CD4-positive, alpha-beta T cell treated with Interleukin-12 subunit alpha and Interleukin-12 subunit beta, for 1 hour (primary cell): ENCODE data around the gene MLLT1.

Experiments used
- DNase-seq: peaks from one replicate; pipeline ENCODE4 v3.0.0-alpha.2; 2020

The MLLT1 gene

DNA sequence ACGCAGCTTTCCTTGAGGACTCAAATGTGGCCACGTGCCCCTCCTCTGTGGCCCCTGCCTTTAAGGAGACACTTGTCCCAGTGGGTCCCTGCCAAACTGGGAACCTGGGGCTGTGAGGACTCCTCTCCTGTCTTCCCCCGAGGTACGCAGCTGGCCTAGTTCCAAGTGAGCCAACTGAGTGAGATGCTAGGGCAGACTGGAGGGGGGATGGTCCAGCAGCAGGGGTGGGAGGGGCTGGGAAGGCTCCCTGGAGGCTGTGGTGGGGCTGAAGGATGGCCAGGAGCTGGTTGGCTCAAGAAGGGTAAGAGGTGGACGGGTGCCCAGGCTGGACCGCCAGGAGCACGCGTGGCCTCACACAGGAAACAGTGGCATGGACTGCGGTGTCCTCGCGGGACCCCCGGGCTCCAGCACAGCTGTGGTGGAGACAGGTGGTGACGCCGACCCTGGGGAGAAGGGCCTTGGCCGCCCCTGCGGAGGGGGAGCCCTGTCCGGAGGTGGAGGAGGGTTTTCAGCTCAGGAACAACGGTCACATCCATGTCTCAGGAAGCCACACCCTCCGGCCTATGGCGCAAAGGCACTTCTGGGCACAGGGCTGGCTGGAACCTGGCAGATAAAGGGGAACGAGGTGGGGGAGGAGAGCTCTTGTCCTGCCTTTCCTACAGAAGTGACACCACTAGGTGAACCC, 45.8 kb downstream of the MLLT1 start:
- no peak for DNase-seq

DNA sequence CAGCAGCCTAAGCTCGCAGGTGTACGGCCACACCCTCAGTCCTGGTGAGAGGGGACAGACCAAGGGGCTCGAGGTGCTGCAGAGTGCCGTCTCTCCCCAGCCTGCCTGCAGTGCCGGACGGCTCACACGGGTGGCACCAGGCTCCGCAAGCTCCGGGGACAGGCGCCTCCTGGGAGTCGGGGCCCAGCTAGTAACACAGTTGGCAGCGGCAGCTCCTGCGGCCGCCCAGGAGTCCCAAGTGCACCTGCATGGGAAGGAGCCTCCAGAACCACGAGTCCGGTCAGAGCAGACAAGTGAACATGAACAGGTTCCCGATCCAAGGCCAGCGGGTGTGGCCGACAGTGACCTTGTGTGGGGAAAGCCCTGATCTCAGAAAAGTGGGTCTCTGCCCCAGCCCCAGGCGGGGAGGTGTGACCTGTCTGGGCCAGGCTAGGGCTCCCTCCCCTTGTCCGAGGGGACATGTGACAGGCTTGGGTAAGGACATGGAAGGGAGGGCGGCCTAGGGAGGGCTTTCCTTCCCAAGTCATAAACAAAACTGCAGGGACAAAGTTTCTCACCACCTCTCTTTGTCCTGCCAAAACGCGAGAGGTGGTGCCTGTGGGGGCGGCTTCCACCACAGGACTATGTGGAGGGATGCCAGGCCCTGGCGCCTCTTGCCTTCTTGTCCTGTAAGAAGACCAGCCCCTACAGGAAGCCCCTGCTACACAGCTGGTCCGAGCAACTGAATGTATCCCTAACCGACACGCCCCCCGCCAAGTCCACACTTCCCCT, 46.5 kb downstream of the MLLT1 start:
- DNase-seq: no peak

DNA sequence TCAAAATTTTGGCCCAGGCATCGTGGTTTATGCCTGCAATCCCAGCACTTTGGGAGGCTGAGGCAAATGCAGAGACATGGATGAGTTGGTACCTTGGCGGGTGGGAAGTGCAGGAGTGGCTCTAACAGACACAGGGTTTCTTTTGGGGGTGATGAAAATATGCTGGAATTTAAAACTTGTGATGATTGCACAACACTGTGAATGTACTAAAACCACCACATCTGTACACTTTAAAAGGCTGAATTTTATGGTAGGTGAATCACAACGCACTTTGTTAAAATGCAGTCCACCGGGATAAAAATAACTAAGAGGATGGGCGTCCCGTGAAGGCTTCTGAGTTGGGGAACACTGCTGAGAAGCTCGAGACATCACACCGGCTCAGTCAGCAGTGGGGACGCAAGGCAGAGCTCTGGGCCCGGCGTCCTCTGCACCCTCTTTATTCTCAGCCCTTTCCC, 47.1 kb downstream of the MLLT1 start:
- DNase-seq: no peak

DNA sequence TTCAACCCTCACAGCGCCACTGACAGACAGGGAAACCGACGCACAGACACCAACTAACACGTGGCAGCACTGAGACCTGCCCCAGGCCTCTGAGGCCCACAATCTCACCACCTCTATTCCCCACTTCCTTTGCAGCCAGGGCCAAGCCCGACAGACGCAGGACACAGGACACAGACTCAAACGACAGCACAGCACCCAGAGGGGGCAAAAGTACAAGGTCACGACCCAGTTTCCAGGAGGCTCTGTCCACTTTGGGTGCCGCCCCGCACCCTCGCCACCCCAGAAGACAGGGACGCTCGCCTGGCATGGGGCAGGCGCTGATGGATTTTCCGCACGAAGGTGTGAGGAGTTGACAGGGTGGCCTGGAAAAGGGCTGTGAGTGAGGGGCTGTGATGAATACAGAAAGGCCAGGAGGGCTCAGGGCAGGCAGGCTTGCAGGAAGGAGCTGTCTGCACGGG, 48.8 kb downstream of the MLLT1 start:
- no peak for DNase-seq

DNA sequence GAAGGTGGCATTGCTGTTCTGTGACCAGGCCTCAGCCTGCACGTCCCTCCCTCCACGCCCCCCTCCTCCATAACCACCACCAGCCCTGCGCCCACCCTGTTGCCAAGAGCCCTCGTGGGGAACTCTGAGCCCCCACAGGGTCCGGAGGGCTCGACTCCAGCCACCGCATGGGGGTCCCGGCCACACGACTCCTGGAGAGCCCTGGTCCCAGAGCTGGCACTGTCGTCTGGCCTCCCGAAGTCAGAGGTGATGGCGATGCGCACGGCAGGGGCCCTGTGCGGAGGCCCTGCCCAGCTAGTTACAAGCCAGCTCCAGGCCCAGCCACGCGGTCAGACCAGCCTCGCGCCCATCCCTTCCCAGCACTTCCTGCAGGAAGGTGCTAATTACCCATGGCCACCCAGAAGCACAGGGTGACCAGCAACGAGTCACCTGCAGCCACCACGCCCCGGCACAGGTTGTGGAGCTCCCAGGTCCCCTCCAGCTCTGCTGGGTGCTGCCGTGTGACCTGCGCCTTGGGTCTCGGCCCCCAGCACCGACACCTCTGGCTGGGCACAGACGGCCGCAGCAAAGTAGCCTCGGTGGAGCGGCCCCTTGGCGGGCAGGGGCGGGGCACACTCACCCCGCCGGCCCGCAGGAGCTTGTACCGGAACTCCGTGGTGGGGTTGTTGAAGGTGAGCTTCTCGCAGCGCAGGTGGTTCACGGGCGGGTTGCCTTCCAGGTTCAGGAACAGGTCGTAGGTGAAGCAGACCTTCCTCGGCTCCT, 49.6 kb downstream of the MLLT1 start:
- no peak for DNase-seq

DNA sequence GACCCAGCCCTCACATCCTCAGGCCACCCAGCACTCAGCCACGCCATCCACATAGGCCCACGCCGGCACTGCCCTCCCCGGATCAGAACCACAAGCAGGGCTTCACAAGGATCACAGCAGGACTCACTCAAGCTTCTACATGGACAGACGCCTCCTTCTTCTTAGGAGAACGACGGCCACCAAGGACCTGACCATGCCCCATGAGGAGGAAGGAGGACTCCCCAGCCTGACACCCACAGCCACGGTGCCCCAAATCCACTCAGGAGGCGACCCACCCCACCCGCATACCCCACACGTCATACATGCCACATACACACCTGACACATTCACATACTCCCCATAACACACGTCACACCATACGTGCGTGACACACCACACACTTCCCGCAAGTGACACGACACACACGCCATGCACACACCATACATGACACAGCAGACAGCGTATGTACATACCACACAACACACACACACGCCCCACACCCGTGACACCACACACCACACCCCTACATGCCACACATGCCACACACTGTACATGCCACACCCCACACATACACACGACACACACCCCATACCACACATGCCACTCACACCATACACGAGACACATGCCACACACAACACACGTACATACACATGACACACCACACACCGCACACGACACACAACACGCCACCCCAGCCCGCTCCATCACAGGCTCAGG, 50.4 kb downstream of the MLLT1 start:
- DNase-seq: no peak

DNA sequence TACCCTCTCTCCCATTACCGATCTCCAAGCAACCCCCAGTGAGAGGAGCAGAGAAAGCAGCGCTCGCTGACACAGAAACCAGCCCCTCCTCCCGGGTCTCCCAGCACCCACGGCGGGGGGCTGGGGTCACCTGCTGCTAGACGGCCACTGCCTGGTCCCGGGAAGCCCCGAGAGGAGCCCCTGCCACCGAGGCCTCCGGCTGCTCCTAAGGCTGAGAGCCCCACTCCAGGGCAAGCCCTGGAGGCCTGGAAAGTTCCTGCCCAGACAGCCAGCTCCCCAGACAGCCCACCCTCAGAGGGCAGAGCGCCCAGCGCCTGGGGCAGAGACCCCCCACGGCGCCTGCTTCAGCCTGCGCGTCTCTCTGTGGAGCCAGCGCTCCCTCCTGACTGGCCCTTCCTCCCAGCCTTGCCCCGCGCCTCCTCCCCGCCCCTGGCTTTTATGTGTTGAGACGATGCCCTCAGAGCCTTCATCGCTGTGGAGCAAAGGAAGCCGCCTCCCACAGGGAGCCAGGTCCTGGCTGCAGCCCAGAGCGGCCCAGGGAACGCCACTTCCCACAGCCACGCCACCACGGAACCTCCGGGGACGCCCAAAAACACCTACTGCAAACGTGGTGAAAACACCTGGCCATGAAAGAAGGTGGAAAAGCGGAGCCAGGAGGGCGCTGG, 51.1 kb downstream of the MLLT1 start:
- DNase-seq: no peak

DNA sequence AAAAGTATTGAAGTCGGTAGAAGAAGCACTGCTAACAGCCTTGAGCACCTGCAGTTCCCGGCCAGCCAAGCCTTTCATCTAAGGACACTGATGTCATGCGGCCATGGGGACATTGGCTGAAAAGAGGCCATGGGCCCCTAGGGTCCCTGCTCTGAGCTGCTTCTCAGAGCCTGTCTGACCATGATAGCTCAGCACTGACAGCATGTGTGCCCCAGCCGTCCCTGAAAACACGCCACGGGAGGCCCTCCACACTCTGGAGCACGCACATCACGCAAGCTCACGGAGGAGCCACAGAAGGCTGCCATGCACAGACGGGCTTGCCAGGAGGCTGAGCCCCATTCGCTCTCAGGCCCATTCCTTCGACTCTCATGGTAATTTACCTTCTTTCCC, 51.8 kb downstream of the MLLT1 start:
- DNase-seq: no peak

DNA sequence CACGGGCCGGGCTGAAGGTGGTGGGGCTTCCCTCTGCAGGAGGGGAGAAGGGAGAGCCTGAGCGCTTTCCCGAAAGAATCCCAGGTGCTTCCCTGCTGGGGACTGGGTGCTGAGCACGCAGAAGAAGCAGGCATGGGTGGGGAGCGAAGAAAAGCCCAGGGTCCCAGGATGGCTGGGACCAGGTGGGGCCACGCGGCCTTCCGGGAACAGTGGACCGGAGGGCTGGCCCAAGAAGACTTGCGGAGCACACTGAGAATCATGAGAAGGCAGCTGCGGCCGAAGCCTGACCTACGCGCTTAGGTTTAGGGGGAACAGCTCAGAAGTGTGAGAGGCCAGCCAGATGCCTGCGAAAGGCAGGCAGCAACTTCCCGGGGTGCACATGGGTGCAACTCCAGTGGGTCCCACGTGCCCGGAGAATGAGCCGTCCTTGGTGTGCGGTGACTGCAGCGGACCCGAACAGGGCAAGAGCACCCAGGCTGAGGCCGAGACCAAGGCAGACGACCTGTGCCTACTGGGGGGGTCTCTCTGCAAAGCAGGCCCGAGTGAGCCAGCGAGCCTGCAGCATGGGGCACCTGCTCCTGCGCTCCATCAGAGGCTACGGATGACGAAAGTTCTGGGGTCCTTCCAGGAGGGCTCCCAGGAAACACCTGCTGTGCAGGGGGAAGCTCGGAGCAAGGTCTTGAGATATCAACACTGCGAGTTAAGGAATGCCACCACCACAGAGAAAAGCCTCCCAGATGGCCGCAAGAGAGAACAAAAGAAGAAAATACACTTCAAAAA, 52.4 kb downstream of the MLLT1 start:
- DNase-seq: no peak

DNA sequence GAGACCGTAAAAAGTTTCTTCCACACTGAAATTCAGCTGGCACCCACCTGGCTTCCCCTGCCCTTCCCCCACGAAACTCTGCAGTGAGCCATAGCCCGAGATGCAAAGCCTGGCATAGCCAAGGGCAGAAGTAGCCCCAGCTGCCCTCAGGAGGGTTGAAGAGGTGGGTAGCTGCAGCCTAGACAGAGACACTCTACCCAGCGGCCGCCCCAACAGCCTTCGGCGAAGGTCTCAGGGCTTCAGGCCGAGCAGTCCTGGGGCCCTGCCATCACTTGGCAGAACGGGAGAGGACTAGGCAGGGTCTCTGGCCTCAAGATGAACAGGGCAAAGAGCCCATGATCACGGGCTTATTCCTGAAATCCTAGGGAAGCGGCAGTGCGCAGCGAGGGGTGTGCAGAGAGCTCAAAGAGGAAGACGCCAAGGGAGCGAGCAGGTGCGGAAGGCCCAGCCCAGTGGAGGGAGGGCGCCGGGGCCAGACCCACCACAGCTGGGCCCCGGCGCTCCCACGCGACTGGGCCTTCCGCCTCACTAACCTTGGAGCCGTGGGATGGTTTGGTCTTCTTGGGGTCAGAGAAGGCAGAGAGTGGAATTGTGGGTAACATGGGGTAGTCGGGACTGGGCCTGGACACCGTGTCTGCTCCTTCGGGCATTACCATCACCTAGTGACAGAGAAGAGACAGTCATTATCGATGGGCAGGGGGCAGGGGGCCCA, 53.2 kb downstream of the MLLT1 start:
- DNase-seq: no peak

DNA sequence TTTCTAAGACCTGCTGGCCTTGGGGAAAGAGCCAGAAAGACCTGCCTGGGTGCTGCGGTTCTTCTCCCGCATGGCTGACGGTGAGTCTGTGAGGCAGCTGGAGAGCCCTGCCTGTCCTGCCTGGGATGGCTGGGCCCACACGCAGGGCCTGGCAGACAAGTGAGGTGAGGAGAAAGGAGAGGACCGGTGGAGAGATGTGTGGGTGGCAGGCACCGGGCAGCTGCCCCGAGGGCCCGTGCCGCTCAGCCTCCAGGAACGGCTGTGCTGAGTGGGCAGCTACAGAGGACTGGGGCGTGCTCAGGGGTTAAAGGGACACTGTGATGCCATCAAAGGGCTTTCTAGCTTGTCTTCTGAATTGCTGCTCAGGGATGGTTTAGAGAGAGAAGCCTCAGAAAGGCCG, 53.8 kb downstream of the MLLT1 start:
- DNase-seq: no peak

DNA sequence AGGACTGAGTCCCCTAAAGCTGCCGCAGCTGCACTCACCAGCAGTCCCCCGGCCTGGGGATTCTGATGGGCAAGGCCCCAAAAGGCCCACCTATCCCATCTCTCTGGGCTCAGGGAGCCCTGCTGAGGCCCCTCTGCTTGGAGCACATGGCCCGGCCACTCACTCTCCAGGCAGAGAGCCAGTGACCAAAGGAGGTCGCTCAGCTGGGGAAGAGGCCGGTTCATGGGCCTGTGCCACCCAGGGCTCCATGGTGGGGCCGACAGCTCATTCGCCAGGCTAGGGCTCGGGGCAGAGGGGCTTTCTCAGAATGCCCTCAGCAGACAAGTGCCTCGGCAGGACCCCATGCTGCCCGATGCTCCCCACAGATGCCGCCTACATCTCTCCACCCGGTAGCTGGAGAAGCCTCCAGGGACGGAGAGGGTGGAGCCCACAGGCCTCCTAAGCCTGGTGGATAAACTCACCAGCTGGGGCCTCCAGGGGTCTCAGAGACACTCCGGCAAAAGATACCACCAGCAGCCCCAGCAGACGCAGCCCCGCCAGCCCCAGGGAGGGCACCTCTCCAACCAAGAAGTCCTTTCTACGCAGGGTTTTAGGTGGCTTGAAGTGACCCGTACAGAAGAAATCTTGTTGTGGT, 54.4 kb downstream of the MLLT1 start:
- DNase-seq: no peak

DNA sequence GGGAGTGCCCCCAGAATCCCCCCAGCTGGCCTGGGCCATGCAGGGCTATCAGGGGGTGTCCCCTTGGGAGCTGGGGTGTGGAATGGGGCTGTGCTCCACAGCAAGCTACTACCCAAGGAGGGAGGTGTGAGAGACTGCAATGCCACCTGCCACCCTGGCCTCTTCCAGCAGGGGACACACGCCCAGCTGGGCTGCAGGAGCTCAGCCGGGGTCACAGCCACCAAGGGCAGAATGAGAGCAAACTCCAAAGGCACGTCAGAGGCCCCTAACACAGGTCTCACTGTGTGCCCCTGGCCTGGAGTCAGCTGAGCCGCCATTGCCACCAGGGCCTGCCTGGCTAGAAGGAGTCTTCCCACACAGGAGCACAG, 55.5 kb downstream of the MLLT1 start:
- DNase-seq: no peak

DNA sequence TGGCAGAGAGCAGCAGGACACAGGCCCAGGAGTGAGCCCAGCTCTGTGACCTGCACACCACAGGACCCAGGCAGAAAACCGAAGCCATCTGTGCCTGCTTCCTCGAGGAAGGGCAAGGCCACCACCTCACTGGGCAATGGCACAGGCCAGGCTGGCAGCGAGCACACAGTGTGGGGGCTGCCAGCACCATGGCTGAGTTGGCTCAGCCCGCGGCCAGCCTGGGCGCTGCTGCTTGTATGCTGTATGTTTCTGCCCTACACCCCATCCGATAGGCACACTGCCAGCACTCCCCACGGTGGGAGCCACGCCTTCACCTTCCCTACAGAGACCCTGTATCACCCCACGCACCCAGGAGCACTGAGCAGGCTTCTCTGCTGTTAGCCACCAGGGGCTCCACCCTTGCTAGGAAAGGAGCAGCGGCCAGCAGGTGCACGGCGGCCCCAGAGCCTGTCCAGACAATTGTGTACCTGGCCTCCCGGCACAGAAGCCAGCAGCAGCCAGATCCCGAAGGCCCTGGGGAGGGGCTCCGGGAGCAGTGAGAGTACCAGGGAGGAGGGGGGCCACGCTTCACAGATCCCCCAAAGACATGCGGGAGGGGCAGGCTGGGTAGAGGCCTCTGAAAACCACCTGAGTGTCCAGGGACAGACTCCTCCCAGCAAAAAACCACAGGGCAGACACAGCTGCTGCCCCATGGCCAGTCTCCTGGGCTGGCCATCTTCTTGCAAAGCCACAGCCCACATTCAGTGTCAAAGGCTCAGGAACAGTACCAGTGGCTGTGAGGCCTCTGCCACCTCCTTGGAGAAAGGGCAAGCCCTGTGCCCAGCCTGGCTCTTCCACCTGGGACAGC, 56.1 kb downstream of the MLLT1 start:
- DNase-seq: no peak

DNA sequence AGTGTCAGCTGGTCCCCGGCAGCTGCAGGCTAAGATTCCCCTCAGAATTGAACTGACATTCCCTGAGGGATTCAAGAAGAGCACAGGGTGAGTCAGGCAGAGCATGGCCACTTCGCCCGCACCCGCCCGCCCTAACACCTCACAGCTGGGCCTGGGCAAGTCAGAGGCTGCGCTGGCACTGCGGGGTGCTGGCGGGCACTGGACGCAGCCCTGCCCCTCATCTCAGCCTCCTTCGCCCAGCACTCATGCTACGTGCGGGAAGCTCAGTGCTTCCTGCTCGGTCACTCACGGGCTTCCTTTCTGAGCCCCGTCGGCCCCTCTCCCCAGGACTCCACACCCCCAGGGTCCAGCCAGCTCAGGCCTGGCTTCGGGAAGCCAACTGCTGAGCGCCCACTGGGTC, 56.9 kb downstream of the MLLT1 start:
- no peak for DNase-seq

DNA sequence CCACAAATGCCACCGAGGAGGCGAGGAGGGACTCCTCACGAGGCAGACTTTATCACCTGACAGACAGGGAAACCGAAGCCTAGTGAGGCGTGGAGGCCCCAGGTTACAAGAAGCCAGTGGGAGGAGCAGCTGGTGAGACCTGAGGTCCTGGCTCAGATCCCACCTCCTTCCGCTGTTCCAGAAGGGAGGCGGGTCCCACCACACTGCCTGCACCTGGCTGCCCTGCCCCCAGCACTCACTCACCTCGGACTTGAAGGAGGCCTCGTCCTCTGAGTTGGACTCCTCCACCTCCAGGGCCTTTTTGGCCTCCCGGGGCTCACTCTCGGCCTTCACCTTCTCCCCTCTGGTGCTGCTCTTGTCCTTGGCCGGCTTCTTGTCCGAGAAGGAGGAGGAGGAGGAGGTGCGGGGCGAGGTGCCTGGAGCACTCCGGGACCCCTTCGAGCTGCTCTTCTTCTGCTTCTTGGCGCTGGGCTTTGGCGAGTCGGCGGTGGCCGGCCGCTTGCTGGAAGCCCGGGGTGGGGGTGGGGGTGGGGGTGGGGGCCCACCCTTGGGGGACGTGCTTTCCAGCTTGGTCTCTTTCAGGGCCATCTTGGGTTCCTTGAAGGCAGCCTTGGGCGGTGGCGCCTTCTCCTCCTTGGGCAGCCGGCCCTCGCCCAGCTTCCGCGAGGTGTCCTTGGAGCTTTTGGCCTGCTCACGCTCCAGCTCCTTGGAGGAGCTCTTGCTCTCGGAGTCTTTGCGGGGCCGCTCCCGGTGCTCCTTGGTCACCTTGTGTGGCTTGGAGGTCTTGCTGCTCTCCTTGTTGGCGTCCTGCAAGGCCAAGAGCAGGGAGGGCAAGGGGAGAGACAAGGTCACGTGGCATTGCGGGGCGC, 57.7 kb downstream of the MLLT1 start:
- DNase-seq: no peak

DNA sequence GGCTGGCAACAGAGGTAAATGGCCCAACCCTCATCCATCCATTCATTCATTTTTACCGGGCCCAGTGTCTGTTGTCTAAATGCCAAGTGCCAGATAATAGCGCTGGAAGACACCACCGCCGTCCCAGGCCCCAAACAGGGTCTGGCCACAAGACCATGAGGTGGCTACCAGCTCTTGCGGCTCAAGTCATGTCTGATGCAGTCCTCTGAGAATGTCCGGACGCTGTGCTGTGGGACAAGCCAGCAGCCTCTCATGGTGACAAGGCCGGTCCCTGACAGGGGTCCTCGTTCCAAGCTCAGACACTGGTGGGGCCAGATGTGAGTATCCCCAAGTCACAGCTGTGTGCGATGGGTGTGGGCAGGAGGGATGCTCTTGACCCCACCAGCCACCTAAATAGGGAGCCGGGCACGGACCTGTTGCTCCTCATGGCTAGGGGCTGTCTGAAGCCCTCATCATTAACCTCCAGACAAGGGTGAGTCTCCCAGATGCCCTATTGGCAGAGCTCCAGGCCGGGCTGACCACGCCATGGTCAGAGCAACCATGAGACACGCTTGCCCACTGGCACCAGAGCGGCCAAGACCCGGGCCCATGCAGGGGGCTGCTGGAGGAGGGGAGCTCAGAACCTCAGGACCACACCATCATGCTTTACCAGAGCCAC, 58.4 kb downstream of the MLLT1 start:
- DNase-seq: no peak
